GM12874 (cell line): ENCODE data around the gene LAMTOR2.

ENCODE experiments used
- TF ChIP-seq, protein P1 (sequence below): IDR thresholded peaks from 2 replicates; pipeline ENCODE4 v1.5.1; 2011; ENCODE audit warnings: low read depth, mild to moderate bottlenecking, control low read depth, low read length, moderate library complexity; ENCODE audit not compliant: insufficient read depth

The LAMTOR2 gene

DNA sequence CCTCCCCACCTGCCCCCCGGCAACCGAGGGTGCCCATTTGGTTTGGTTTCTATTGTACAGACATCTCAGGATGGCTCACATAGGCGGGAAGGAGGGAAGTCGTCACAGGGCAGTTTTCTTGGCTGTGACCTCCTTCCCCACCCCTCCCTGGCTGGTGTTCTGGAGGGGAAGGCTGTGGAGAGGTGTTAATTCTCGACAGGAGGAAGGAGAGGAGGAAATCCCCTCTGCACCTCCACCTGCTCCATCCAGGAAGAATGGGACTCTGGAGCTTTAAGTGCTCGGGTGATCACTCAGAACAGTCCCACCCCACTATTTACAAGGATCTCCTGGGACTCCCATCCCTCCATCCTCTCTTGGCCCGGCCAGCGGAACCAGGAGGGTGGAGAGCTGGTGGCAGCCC, 20.1 kb downstream of the LAMTOR2 start:
- TF ChIP-seq, protein P1, sequence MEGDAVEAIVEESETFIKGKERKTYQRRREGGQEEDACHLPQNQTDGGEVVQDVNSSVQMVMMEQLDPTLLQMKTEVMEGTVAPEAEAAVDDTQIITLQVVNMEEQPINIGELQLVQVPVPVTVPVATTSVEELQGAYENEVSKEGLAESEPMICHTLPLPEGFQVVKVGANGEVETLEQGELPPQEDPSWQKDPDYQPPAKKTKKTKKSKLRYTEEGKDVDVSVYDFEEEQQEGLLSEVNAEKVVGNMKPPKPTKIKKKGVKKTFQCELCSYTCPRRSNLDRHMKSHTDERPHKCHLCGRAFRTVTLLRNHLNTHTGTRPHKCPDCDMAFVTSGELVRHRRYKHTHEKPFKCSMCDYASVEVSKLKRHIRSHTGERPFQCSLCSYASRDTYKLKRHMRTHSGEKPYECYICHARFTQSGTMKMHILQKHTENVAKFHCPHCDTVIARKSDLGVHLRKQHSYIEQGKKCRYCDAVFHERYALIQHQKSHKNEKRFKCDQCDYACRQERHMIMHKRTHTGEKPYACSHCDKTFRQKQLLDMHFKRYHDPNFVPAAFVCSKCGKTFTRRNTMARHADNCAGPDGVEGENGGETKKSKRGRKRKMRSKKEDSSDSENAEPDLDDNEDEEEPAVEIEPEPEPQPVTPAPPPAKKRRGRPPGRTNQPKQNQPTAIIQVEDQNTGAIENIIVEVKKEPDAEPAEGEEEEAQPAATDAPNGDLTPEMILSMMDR, result no peak

DNA sequence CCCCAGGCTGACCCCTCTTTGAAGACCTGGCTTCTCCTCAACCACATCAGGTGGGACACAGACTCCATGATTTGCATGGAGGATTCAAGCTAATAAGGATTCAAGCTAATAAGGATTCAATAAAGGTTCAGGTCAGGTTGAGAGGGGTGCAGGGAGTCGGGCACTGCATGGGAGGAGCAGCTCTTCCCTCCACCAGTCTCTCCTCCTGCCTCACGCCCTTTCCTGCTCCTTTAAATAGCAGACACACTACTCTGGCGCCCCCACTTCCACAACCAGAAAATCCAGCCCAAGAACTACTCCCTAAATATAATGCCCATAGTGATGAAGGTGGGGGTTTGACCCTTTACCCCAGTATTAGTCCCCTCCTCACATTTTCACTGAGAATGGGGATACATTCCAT, 20.6 kb downstream of the LAMTOR2 start:
- TF ChIP-seq, protein P1, result no peak

DNA sequence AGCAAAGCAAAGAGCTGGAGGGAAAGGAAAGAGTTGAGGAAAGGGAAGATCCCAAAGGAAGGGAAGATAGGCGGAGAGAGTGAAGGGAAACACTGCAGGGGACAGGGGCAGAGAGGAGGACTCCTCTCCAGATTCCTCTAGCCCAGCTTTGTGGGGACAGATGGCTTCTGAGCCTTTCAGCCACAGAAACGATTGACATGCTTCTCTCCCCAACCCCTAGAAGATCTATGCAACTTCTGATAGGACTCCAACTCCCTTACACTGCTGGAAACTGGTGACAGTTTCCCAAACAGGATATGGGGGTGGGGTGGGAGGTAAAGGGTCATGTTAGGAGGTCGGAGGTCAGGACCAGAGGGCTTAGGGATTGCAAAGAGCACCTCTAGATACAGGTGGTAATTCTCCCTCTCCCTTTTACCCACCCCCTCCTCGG, 21.2 kb downstream of the LAMTOR2 start:
- TF ChIP-seq, protein P1, result no peak

DNA sequence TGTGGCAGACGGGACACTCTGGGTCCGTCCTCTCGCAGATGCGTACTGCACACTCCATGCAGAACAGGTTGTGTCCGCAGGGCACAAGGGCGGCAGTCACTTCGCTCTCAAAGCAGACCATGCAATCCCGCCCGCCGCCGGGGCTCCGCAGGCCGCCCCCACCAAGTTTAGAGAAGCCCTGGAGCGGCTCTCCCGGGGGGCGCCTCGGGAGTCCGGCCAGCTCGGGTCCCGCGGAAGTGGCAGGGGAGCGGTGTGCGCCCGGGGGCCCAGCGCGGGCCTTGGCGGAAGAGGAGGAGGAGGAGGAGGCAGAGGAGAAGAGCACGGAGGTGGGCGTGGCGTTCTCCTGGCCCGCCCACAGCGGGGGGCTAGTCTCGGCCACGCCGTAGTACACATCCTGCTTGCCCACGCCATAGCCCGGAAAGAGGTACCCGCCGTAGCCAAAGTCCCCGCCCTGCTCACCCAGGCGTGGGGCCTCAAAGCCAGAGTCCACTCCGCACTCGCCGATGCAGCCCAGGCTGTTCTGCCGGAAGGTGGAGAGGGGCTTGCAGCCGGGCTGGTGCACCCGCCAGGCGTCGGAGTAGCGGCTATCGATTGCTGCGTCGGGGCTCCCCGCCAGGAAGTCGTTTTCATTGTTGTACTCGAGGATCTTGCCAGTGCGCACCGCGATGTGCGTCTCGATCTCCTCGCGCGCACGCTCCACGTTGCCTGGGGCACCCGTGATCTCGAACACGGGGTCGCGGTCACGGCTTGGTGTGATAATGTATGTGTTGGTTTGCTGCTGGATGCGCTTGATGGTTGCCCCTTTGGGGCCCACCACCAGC, 22.2 kb downstream of the LAMTOR2 start:
- TF ChIP-seq, protein P1, result no peak

DNA sequence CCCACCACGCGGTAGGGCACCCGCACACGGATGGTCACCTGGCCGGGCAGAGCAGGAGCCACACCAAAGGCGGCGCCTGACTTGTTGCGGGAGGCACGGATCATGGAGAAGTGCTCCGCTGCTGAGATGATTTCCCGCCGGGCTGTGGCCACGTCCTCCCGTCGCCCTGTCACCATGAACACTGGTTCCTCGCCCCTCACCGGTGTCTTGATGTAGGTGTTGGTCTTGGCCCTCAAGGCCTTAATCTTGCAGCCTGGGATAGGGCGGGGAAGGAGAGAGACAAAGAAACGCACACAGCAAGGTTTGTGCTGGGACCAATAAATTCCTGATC, 22.8 kb downstream of the LAMTOR2 start:
- TF ChIP-seq, protein P1, result no peak

DNA sequence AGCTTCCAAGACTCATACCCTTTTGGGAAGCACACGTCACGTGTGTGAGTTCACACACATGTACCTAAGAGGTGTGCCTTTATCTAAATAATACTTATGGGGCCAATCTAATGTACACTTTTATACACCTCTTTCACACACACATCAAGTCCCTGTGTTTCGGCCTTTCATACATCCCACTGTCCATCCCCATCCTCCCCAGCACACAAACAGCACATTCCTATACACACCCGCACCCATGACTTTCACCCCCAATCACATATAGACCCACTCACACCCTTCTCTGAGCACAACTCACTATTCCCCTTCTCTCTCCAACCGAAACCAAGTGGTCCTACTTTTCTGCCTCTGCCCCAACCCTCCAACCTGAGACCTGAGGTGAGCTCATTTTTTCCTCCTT, 24.1 kb downstream of the LAMTOR2 start:
- TF ChIP-seq, protein P1, result no peak

DNA sequence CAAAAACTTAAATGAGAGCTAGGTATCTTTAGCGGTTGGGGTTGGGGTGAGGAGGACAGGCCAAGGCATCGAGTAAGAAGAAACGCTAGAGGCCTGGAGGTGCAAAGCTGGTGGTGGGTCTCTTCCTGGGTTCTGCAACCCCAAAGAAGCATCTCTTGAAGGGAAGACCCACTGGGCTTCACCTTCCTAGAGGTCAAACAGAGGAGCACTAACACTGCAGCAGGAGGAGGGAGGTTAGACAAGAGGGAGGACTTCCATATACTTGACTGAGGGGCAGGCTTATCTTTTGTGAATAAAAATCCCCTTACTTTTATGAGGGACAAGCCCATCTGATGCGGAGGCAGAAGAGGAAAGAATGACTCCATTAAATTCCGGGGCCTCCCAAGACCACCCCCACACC, 25.2 kb downstream of the LAMTOR2 start:
- TF ChIP-seq, protein P1, result no peak
